ENCODE results near the gene FAM222A. TPM values are rescaled to one million over a fixed set of nuclear protein-coding genes. Genes with fewer than 3 reads are reported as not detected.

The FAM222A gene
- total RNA-seq, 1 experiment from 2014 or later = 1.6 TPM

DNA sequence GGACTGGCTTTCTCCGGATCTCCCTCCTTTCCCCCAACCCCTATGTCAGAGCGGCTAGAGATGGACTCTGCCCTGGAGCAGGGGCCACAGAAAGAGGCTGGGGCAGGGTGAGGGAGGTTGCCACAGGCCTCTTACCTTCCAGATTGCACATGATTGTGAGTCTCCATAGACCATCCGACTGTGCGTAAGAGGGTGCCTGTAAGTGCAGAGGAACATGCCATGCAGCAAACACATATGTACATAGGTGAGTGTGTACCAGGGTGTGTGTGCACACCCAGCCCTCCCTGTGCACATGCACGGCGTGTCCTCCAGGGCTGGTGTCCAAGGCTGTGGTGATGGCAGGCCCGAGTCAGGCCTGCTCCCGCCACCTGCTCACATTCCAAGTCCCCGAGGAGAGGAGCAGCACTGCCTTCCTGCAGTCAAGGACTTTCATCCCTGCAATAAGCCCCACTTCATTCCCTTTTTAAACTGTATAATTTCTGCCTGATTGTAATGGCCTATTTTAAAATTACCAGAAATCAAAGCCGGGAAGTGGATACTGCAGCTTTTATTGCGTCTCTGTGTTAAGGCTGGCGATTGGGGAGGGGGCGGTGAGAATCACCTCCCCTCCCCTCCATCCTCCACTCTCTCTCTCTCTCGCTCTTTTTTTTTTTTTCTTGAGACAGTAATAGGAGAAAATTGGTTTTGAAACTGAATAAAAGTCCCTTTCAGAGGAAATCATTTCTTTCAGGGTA lies 28.5 kb downstream of the FAM222A start:
- ATAC-seq (no peak), DNase-seq (ENCODE audit: low spot score) (peak; percentile 7)
- Mint-ChIP-seq H3K36me3 (no peaks in the 10 kb centered on the region), H3K27me3 (ENCODE audit: low read depth) (no peaks in the 10 kb centered on the region), H3K9me3 (no peaks in the 10 kb centered on the region), H3K4me3 (no peak overlapping the region), H3K27ac (no peak overlapping the region), H3K4me1 (peaks cover 12% of the 10 kb centered on the region)
- ChIA-PET POLR2A (no interaction called here), CTCF (interaction anchor here (1.1 to 1.2 kb wide), 2 partner anchors 17 to 22 kb away, joined by 3 to 4 read pairs; no protein-coding TSS in a partner anchor)
- TF ChIP-seq NR1H2 (CRISPR knock-in tag; IDR thresholded peaks at IDR 0.05) = no peak
- TF ChIP-seq GABPB1 (CRISPR knock-in tag; IDR thresholded peaks at IDR 0.05) = peak; percentile 47
- TF ChIP-seq, protein P1, sequence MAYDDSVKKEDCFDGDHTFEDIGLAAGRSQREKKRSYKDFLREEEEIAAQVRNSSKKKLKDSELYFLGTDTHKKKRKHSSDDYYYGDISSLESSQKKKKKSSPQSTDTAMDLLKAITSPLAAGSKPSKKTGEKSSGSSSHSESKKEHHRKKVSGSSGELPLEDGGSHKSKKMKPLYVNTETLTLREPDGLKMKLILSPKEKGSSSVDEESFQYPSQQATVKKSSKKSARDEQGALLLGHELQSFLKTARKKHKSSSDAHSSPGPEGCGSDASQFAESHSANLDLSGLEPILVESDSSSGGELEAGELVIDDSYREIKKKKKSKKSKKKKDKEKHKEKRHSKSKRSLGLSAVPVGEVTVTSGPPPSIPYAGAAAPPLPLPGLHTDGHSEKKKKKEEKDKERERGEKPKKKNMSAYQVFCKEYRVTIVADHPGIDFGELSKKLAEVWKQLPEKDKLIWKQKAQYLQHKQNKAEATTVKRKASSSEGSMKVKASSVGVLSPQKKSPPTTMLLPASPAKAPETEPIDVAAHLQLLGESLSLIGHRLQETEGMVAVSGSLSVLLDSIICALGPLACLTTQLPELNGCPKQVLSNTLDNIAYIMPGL (CRISPR knock-in tag; IDR thresholded peaks at IDR 0.05) = no peak
- TF ChIP-seq, protein P2, sequence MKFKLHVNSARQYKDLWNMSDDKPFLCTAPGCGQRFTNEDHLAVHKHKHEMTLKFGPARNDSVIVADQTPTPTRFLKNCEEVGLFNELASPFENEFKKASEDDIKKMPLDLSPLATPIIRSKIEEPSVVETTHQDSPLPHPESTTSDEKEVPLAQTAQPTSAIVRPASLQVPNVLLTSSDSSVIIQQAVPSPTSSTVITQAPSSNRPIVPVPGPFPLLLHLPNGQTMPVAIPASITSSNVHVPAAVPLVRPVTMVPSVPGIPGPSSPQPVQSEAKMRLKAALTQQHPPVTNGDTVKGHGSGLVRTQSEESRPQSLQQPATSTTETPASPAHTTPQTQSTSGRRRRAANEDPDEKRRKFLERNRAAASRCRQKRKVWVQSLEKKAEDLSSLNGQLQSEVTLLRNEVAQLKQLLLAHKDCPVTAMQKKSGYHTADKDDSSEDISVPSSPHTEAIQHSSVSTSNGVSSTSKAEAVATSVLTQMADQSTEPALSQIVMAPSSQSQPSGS (CRISPR knock-in tag; IDR thresholded peaks at IDR 0.05; ENCODE audit: borderline replicate concordance, low read depth) = no peak

DNA sequence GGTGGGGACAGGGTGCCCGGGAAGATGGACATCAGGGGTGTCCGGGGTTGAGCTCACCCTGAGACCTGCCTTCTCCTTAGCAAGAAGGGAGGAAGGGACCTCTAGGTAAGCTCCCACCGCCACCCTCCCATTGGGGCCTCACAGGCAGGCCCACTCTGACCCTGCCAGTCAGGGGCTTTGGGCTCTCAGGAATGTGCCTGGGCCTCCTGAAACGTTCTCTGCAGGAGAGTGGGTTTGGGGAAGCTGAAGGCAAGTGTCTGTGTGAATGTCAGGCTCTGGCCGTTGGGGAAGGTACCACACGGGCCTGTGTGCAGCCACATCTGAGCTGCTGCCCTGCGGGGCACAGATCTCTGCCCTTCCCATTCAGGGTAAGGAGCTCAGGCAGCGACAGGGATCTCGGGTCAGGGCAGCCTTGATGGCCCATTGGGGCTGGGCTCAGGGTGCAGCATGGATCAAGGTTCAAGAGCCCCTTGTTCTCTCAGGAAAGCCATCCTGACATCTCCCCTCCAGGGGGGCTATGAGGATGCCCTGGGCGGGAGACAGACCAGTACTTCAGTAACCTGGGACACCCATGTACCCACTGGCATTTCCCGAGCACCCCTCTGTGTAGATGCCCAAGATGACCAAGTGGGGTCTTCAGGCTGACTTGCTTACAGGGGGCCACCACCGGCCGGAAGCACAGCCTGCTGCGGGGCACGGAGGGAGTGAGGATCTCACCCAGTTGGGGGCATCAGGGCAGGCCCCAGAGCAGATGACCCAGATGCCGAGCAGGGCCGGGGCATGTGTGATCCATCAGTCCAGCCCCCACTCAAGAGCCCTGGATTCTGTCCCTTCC lies 29.7 kb downstream of the FAM222A start:
- ChIA-PET CTCF (interaction anchor here (1.1 to 1.2 kb wide), 2 partner anchors 15 to 21 kb away, joined by 3 to 4 read pairs; no protein-coding TSS in a partner anchor), POLR2A (no interaction called here)
- H3K4me3 Mint-ChIP-seq = no peak overlapping the region

DNA sequence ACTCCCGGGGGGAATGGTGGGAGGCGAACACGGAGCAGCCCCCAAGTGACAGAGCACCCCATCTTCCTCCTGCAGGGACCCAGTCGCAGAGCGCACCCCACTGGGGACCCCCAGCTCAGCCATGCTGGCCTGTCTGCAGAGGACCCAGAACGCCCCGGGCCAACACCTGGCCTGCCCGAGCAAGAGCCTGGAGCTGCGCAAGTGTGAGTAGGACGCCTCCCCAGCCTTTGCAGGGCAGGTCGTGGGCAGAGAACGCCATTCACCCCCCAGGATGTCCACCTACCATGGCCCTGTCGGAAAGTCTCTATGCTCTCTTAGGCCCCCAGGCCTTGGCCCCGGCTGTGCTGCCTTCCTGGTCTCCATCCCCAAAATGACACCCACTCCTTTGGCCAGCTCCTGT lies 30.4 kb downstream of the FAM222A start:
- ATAC-seq = no peak
- TF ChIP-seq ZNF671 (CRISPR knock-in tag; IDR thresholded peaks at IDR 0.05) (no peak), ZNF138 (CRISPR knock-in tag; conservative IDR thresholded peaks at IDR 0.05) (no peak), SMAD3 (CRISPR knock-in tag; IDR thresholded peaks at IDR 0.05; ENCODE audit: borderline replicate concordance) (no peak), MYBL2 (CRISPR knock-in tag; IDR thresholded peaks at IDR 0.05) (no peak), RELA (CRISPR knock-in tag; IDR thresholded peaks at IDR 0.05; ENCODE audit: borderline replicate concordance) (no peak), ETV6 (CRISPR knock-in tag; IDR thresholded peaks at IDR 0.05) (no peak), OVOL2 (CRISPR knock-in tag; IDR thresholded peaks at IDR 0.05; ENCODE audit: borderline replicate concordance) (no peak), ZNF416 (CRISPR knock-in tag; IDR thresholded peaks at IDR 0.05) (no peak)
- TF ChIP-seq, protein P3, sequence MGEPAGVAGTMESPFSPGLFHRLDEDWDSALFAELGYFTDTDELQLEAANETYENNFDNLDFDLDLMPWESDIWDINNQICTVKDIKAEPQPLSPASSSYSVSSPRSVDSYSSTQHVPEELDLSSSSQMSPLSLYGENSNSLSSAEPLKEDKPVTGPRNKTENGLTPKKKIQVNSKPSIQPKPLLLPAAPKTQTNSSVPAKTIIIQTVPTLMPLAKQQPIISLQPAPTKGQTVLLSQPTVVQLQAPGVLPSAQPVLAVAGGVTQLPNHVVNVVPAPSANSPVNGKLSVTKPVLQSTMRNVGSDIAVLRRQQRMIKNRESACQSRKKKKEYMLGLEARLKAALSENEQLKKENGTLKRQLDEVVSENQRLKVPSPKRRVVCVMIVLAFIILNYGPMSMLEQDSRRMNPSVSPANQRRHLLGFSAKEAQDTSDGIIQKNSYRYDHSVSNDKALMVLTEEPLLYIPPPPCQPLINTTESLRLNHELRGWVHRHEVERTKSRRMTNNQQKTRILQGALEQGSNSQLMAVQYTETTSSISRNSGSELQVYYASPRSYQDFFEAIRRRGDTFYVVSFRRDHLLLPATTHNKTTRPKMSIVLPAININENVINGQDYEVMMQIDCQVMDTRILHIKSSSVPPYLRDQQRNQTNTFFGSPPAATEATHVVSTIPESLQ (CRISPR knock-in tag; IDR thresholded peaks at IDR 0.05) = no peak
- TF ChIP-seq, protein P4, sequence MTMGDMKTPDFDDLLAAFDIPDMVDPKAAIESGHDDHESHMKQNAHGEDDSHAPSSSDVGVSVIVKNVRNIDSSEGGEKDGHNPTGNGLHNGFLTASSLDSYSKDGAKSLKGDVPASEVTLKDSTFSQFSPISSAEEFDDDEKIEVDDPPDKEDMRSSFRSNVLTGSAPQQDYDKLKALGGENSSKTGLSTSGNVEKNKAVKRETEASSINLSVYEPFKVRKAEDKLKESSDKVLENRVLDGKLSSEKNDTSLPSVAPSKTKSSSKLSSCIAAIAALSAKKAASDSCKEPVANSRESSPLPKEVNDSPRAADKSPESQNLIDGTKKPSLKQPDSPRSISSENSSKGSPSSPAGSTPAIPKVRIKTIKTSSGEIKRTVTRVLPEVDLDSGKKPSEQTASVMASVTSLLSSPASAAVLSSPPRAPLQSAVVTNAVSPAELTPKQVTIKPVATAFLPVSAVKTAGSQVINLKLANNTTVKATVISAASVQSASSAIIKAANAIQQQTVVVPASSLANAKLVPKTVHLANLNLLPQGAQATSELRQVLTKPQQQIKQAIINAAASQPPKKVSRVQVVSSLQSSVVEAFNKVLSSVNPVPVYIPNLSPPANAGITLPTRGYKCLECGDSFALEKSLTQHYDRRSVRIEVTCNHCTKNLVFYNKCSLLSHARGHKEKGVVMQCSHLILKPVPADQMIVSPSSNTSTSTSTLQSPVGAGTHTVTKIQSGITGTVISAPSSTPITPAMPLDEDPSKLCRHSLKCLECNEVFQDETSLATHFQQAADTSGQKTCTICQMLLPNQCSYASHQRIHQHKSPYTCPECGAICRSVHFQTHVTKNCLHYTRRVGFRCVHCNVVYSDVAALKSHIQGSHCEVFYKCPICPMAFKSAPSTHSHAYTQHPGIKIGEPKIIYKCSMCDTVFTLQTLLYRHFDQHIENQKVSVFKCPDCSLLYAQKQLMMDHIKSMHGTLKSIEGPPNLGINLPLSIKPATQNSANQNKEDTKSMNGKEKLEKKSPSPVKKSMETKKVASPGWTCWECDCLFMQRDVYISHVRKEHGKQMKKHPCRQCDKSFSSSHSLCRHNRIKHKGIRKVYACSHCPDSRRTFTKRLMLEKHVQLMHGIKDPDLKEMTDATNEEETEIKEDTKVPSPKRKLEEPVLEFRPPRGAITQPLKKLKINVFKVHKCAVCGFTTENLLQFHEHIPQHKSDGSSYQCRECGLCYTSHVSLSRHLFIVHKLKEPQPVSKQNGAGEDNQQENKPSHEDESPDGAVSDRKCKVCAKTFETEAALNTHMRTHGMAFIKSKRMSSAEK (CRISPR knock-in tag; IDR thresholded peaks at IDR 0.05; ENCODE audit: borderline replicate concordance) = no peak

More for the DNA sequence above, 29.7 kb downstream of the FAM222A start:
- Mint-ChIP-seq H3K36me3 (no peaks in the 10 kb centered on the region), H3K27ac (no peak overlapping the region), H3K9me3 (no peaks in the 10 kb centered on the region), H3K27me3 (ENCODE audit: low read depth) (no peaks in the 10 kb centered on the region), H3K4me1 (peaks cover under 1% of the 10 kb centered on the region; the same call in 1 of the 2 replicates)
- ATAC-seq (no peak), DNase-seq (ENCODE audit: low spot score) (peak; percentile 9)
- TF ChIP-seq NR1H2 (CRISPR knock-in tag; IDR thresholded peaks at IDR 0.05) (no peak), ELF4 (CRISPR knock-in tag; IDR thresholded peaks at IDR 0.05; ENCODE audit: low read depth) (no peak)
- TF ChIP-seq, protein P5, sequence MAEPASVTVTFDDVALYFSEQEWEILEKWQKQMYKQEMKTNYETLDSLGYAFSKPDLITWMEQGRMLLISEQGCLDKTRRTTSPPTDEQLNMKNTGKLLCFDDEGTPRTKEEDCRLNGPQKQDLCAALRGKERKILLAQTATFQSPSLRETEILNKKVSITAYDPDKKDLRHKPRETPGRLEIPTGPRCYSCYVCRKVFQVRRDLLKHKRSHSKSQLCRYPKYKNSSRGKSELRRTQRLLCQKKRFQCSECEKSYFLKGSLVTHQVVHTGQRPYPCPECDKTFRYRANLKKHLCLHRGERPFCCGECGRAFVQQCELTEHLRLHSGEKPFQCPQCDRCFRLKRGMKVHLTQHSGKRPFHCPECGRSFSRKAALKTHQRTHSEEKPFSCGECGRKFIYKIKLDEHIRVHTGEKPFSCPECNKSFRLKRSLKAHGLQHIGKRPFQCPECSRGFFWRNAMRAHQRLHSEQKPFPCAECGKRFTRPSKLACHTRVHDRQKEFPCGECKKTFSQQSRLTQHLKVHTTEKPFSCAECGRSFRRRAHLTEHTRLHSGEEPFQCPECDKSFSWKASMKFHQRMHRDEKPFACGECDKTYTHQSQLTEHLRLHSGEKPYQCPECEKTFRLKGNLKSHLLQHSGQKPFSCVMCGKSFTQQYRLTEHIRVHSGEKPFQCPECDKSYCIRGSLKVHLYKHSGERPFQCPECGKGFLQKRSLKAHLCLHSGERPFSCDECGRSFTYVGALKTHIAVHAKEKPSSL (CRISPR knock-in tag; conservative IDR thresholded peaks at IDR 0.05) = no peak

More for the DNA sequence above, 30.4 kb downstream of the FAM222A start:
- POLR2A ChIA-PET = no interaction called here
- Mint-ChIP-seq H3K9me3 (no peaks in the 10 kb centered on the region), H3K36me3 (no peaks in the 10 kb centered on the region), H3K4me3 (no peak overlapping the region), H3K27me3 (ENCODE audit: low read depth) (no peaks in the 10 kb centered on the region), H3K27ac (no peak overlapping the region), H3K4me1 (no peaks in the 10 kb centered on the region)
- peak; percentile 3 for DNase-seq (ENCODE audit: low spot score)
- CTCF ChIA-PET = no interaction called here

Measured in WTC11 (cell line).